CD4-positive, alpha-beta T cell (primary cell): ENCODE data around the gene DSCAML1. TPM values are rescaled to one million over a fixed set of nuclear protein-coding genes. Genes with fewer than 3 reads are reported as not detected.

Experiments
- ATAC-seq: fragments of 200-7000 bp; cut with Tn5 transposase; one replicate; pipeline ENCODE4 v1.10.0; 2022; ENCODE audit warnings: mild to moderate bottlenecking; ENCODE audit not compliant: poor library complexity
- CTCF ChIA-PET: fragments of 350-600 bp; sonication (Branson Sonifier 250); formaldehyde crosslinking; loops from one replicate; lab custom pipeline; 2021; ENCODE audit warnings: antibody characterized with exemption, inconsistent platforms; lab: Charles Lee
- POLR2A ChIA-PET: fragments of 350-600 bp; sonication (Branson Sonifier 250); formaldehyde crosslinking; loops from one replicate; lab custom pipeline; 2021; ENCODE audit warnings: antibody characterized with exemption, inconsistent platforms; lab: Charles Lee
- DNase-seq, 14 experiments: peaks; one replicate each; pipeline ENCODE4 v3.0.0-alpha.2; 2013 to 2020; ENCODE audit warnings: mixed read lengths in 2 of 14
- H3K27ac ChIP-seq, 2 donors: one replicate each; pipeline versions ENCODE4 v1.5.1 to v1.7.0; 2013; ENCODE audit warnings: low read length in 2 of 2, low read depth in 1 of 2, mild to moderate bottlenecking in 1 of 2
- H3K27me3 ChIP-seq, 2 experiments: 1 replicate in 1 of 2; 2 replicates in 1 of 2; pipeline versions ENCODE4 v1.6.1 to v1.7.0; 2013; ENCODE audit warnings: low read length in 2 of 2, control low read depth in 1 of 2, mild to moderate bottlenecking in 1 of 2, moderate library complexity in 1 of 2; ENCODE audit not compliant: insufficient read depth in 2 of 2, control insufficient read depth in 1 of 2
- H3K36me3 ChIP-seq: one replicate; pipeline ENCODE4 v1.6.1; 2013; ENCODE audit warnings: low read length, control low read depth; ENCODE audit not compliant: insufficient read depth
- H3K4me1 ChIP-seq: one replicate; pipeline ENCODE4 v1.6.1; 2013; ENCODE audit warnings: low read length, control low read depth; ENCODE audit not compliant: insufficient read depth
- H3K4me3 ChIP-seq: one replicate; pipeline ENCODE4 v1.5.1; 2013; ENCODE audit warnings: mild to moderate bottlenecking, low read length, moderate library complexity
- H3K9me3 ChIP-seq, 2 experiments: 1 replicate in 1 of 2; 2 replicates in 1 of 2; pipeline versions ENCODE4 v1.6.1 to v1.7.0; 2013; ENCODE audit warnings: low read length in 2 of 2, mild to moderate bottlenecking in 2 of 2, control low read depth in 1 of 2, moderate library complexity in 1 of 2; ENCODE audit not compliant: control insufficient read depth in 1 of 2, insufficient read depth in 1 of 2
- H3K27ac Mint-ChIP-seq: one replicate; pipeline ENCODE4 v1.8.0; 2020; ENCODE audit warnings: mixed read lengths
- H3K27me3 Mint-ChIP-seq: one replicate; pipeline ENCODE4 v1.8.0; 2021; ENCODE audit warnings: mixed read lengths
- H3K36me3 Mint-ChIP-seq: one replicate; pipeline ENCODE4 v1.8.0; 2021; ENCODE audit warnings: low read depth, mixed read lengths
- H3K4me1 Mint-ChIP-seq: one replicate; pipeline ENCODE4 v1.8.0; 2021; ENCODE audit warnings: low read depth, mixed read lengths
- H3K4me3 Mint-ChIP-seq: one replicate; pipeline ENCODE4 v1.8.0; 2020; ENCODE audit warnings: mild to moderate bottlenecking, mixed read lengths
- H3K9me3 Mint-ChIP-seq: one replicate; pipeline ENCODE4 v1.8.0; 2020; ENCODE audit warnings: mixed read lengths
- intact Hi-C, 2 experiments: fragments of 100-400 bp; cut with DNase I in 1 of 2; cut with micrococcal nuclease in 1 of 2; formaldehyde crosslinking; loops; one replicate each; pipeline versions ENCODE4 v1.15.1 to v1.9.0; 2023 to 2025; cut with DNase I, micrococcal nuclease
- total RNA-seq, 174 experiments: library from RNA in 2 of 174; stranded (reverse) in 2 of 174; gene quantifications; one replicate each; pipeline ENCODE4 v1.2.3 and lab custom pipeline; 2021 to 2026
- TF ChIP-seq, protein P1 (sequence below): fragments of 200-600 bp; IDR thresholded peaks from one replicate; pipeline ENCODE4 v1.8.0; 2022; ENCODE audit warnings: antibody characterized with exemption, mild to moderate bottlenecking

The DSCAML1 gene
- total RNA-seq, 2 experiments from 2014 or later = 0.22 to 0.61 TPM

DNA sequence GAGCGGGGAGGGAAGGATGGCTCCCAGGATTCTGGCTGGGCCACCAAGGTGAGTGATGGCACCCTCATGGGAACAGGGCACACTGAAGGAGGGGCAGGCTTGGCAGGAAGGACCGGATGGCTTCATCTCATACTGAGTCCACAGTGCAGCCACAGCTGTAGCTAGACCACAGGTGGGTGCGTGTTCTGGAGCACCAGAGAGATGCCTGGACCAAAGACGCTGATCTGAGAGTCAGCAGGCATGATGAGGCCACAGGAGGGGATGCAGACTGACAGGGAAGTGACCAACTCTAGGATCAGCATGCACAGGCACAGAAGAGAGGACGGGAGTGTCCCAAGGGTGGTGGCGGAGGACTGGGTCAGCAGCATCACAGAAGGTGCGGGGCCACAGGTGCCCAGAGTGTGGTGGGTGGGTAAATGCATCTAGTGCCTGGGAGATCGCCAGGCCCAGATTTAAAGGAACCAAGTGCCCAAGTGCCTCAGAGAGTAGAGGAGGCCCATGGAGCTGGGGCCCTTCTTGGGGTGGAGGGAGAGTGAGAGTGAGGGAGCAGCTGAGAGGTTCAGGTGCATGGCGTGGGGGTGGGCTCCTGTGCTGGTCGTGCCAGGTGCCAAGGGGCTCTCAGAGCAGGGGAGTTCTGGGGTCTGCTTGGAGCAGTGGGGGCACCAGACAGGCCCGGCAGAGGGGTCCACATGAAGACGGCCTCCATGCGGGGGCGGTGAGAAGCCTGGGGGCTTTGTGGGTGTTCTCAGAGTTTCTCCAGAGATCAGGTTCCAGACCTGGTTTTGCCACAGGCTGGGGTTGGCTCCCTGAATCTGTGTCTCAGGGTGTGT, 355.7 kb downstream of the DSCAML1 start:
- Histone ChIP-seq H3K27ac (no peak overlapping the region), H3K4me1 (no peaks in the 10 kb centered on the region), H3K27me3 (peaks cover 0 to 12% of the 10 kb centered on the region in 2 experiments), H3K9me3 (peaks cover 0 to 4% of the 10 kb centered on the region in 2 experiments), H3K4me3 (no peak overlapping the region), H3K36me3 (no peaks in the 10 kb centered on the region)
- no peak for ATAC-seq
- Mint-ChIP-seq H3K36me3 (no peaks in the 10 kb centered on the region), H3K27me3 (peaks cover 35% of the 10 kb centered on the region), H3K27ac (no peak overlapping the region), H3K9me3 (no peaks in the 10 kb centered on the region), H3K4me3 (no peak overlapping the region), H3K4me1 (no peaks in the 10 kb centered on the region)
- intact Hi-C loops = no loop called here
- POLR2A ChIA-PET = no interaction called here
- DNase-seq = no peak
- CTCF ChIA-PET = no interaction called here
- TF ChIP-seq, protein P1, sequence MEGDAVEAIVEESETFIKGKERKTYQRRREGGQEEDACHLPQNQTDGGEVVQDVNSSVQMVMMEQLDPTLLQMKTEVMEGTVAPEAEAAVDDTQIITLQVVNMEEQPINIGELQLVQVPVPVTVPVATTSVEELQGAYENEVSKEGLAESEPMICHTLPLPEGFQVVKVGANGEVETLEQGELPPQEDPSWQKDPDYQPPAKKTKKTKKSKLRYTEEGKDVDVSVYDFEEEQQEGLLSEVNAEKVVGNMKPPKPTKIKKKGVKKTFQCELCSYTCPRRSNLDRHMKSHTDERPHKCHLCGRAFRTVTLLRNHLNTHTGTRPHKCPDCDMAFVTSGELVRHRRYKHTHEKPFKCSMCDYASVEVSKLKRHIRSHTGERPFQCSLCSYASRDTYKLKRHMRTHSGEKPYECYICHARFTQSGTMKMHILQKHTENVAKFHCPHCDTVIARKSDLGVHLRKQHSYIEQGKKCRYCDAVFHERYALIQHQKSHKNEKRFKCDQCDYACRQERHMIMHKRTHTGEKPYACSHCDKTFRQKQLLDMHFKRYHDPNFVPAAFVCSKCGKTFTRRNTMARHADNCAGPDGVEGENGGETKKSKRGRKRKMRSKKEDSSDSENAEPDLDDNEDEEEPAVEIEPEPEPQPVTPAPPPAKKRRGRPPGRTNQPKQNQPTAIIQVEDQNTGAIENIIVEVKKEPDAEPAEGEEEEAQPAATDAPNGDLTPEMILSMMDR = no peak

DNA sequence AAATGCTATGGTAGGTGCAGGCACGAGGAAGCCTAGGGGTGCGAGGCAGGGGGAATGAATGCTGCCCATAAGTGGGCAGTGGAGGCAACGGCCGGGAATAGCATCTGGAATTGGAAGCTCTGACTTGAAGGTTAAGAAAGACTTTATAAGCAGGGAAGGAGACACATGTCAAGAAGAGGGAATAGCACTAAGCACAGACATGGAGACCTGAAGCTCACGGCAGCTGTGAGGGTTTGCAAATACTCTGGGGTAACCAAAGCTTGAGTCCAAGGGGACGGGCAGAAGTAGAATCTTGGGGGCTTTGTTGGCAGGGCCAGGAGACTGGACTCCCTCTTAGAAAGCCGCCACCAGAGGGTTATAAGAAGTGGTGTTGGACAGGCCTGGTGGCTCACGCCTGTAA, 356.8 kb downstream of the DSCAML1 start:
- intact Hi-C loops = no loop called here
- Histone ChIP-seq H3K4me3 (no peak overlapping the region), H3K9me3 (peaks cover 0 to 4% of the 10 kb centered on the region in 2 experiments), H3K27ac (no peak overlapping the region), H3K4me1 (no peaks in the 10 kb centered on the region), H3K27me3 (peaks cover 0 to 15% of the 10 kb centered on the region in 2 experiments), H3K36me3 (no peaks in the 10 kb centered on the region)
- ATAC-seq (no peak), DNase-seq (no peak)
- Mint-ChIP-seq H3K27ac (no peak overlapping the region), H3K36me3 (no peaks in the 10 kb centered on the region), H3K4me3 (no peak overlapping the region), H3K4me1 (no peaks in the 10 kb centered on the region), H3K9me3 (no peaks in the 10 kb centered on the region), H3K27me3 (peaks cover 37% of the 10 kb centered on the region)
- CTCF ChIA-PET = no interaction called here
- POLR2A ChIA-PET = no interaction called here
- TF ChIP-seq, protein P1 = no peak

DNA sequence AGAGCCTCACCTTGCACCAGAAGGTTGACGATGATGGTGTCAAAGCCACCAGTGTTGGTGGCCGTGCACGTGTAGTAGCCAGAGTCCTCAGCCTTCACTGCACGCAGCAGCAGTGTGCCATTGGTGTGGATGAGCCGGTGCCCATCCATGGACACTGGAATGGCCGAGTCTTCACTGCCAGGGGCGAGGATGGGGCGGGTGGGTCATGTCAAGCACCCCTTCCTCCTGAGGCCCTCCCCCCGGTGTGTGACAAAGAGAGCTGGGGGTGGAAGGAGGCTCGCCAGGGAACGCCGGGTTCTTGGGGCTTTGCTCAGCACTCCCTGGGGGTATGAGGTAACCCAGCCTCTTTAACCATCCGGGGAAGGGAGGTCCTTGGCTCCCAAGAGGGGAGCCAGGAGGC, 357.8 kb downstream of the DSCAML1 start:
- Mint-ChIP-seq H3K9me3 (no peaks in the 10 kb centered on the region), H3K27ac (no peak overlapping the region), H3K36me3 (no peaks in the 10 kb centered on the region), H3K4me3 (no peak overlapping the region), H3K27me3 (peaks cover 37% of the 10 kb centered on the region), H3K4me1 (no peaks in the 10 kb centered on the region)
- TF ChIP-seq, protein P1 = no peak
- intact Hi-C loops = no loop called here
- no peaks in the 10 kb centered on the region for H3K36me3 ChIP-seq
- H3K27me3 ChIP-seq = peaks cover 0 to 15% of the 10 kb centered on the region in 2 experiments
- DNase-seq (no peak), ATAC-seq (no peak)
- H3K9me3 ChIP-seq = peaks cover 0 to 4% of the 10 kb centered on the region in 2 experiments
- POLR2A ChIA-PET = no interaction called here
- CTCF ChIA-PET = no interaction called here
- H3K4me3 ChIP-seq = no peak overlapping the region
- no peak overlapping the region for H3K27ac ChIP-seq
- no peaks in the 10 kb centered on the region for H3K4me1 ChIP-seq
